WTC11 (cell line): ENCODE data around the gene NPAS2.

Experiments used
- ATF2 ChIP-seq: sonication (generic); formaldehyde crosslinking; IDR thresholded peaks from 2 replicates; pipeline ENCODE4 v1.8.1; 2022; ENCODE audit warnings: low read depth, missing genetic modification reagents, borderline replicate concordance
- CTCF ChIP-seq: fragments of 200-600 bp; IDR thresholded peaks from 2 replicates; pipeline ENCODE4 v1.8.0; 2022; ENCODE audit warnings: antibody characterized with exemption
- E2F1 ChIP-seq: sonication (generic); formaldehyde crosslinking; IDR thresholded peaks from 2 replicates; pipeline ENCODE4 v1.8.0; 2022; ENCODE audit warnings: mild to moderate bottlenecking, missing genetic modification reagents
- ETV6 ChIP-seq: sonication (generic); formaldehyde crosslinking; IDR thresholded peaks from 2 replicates; pipeline ENCODE4 v1.8.1; 2022; ENCODE audit warnings: mild to moderate bottlenecking, missing genetic modification reagents
- MYBL2 ChIP-seq: sonication (generic); formaldehyde crosslinking; IDR thresholded peaks from 2 replicates; pipeline ENCODE4 v1.8.1; 2023; ENCODE audit warnings: mild to moderate bottlenecking, moderate library complexity, missing genetic modification reagents
- NR1H2 ChIP-seq: sonication (generic); formaldehyde crosslinking; IDR thresholded peaks from 2 replicates; pipeline ENCODE4 v1.9.0; 2021; ENCODE audit warnings: mild to moderate bottlenecking, moderate library complexity, missing genetic modification reagents
- SMAD4 ChIP-seq: sonication (generic); formaldehyde crosslinking; IDR thresholded peaks from 2 replicates; pipeline ENCODE4 v1.8.0; 2022; ENCODE audit warnings: mild to moderate bottlenecking, missing genetic modification reagents
- TCF7 ChIP-seq: sonication (generic); formaldehyde crosslinking; IDR thresholded peaks from 2 replicates; pipeline ENCODE4 v1.8.0; 2022; ENCODE audit warnings: mild to moderate bottlenecking, low read depth, missing genetic modification reagents, moderate library complexity
- USF2 ChIP-seq: sonication (generic); formaldehyde crosslinking; IDR thresholded peaks from 2 replicates; pipeline ENCODE4 v1.8.1; 2023; ENCODE audit warnings: mild to moderate bottlenecking, missing genetic modification reagents, moderate library complexity
- ZNF121 ChIP-seq: sonication (generic); formaldehyde crosslinking; IDR thresholded peaks from 2 replicates; pipeline ENCODE4 v1.8.0; 2023; ENCODE audit warnings: missing genetic modification reagents
- TF ChIP-seq, protein P1 (sequence below): sonication (generic); formaldehyde crosslinking; conservative IDR thresholded peaks from 2 replicates; pipeline ENCODE4 v1.8.1; 2022; ENCODE audit warnings: mild to moderate bottlenecking, missing genetic modification reagents
- TF ChIP-seq, protein P2 (sequence below): sonication (generic); formaldehyde crosslinking; IDR thresholded peaks from 2 replicates; pipeline ENCODE4 v1.8.0; 2023; ENCODE audit warnings: missing genetic modification reagents
- TF ChIP-seq, protein P3 (sequence below): sonication (generic); formaldehyde crosslinking; IDR thresholded peaks from 2 replicates; pipeline ENCODE4 v1.8.0; 2022; ENCODE audit warnings: mild to moderate bottlenecking, missing genetic modification reagents
- TF ChIP-seq, protein P4 (sequence below): sonication (generic); formaldehyde crosslinking; IDR thresholded peaks from 2 replicates; pipeline ENCODE4 v1.8.0; 2023; ENCODE audit warnings: mild to moderate bottlenecking, missing genetic modification reagents

GRCh38 chr2:100842241-100842922, 22.4 kb downstream of the NPAS2 start:
- TF ChIP-seq CTCF (no peak), ATF2 (CRISPR knock-in tag) (no peak), MYBL2 (CRISPR knock-in tag) (no peak), USF2 (CRISPR knock-in tag) (no peak), TCF7 (CRISPR knock-in tag) (no peak), SMAD4 (no peak), ZNF121 (no peak), NR1H2 (no peak), E2F1 (no peak), ETV6 (no peak)
- TF ChIP-seq, protein P1, sequence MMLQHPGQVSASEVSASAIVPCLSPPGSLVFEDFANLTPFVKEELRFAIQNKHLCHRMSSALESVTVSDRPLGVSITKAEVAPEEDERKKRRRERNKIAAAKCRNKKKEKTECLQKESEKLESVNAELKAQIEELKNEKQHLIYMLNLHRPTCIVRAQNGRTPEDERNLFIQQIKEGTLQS: no peak
- TF ChIP-seq, protein P2, sequence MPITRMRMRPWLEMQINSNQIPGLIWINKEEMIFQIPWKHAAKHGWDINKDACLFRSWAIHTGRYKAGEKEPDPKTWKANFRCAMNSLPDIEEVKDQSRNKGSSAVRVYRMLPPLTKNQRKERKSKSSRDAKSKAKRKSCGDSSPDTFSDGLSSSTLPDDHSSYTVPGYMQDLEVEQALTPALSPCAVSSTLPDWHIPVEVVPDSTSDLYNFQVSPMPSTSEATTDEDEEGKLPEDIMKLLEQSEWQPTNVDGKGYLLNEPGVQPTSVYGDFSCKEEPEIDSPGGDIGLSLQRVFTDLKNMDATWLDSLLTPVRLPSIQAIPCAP (CRISPR knock-in tag): no peak
- TF ChIP-seq, protein P3, sequence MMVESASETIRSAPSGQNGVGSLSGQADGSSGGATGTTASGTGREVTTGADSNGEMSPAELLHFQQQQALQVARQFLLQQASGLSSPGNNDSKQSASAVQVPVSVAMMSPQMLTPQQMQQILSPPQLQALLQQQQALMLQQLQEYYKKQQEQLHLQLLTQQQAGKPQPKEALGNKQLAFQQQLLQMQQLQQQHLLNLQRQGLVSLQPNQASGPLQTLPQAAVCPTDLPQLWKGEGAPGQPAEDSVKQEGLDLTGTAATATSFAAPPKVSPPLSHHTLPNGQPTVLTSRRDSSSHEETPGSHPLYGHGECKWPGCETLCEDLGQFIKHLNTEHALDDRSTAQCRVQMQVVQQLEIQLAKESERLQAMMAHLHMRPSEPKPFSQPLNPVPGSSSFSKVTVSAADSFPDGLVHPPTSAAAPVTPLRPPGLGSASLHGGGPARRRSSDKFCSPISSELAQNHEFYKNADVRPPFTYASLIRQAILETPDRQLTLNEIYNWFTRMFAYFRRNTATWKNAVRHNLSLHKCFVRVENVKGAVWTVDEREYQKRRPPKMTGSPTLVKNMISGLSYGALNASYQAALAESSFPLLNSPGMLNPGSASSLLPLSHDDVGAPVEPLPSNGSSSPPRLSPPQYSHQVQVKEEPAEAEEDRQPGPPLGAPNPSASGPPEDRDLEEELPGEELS: no peak
- TF ChIP-seq, protein P4, sequence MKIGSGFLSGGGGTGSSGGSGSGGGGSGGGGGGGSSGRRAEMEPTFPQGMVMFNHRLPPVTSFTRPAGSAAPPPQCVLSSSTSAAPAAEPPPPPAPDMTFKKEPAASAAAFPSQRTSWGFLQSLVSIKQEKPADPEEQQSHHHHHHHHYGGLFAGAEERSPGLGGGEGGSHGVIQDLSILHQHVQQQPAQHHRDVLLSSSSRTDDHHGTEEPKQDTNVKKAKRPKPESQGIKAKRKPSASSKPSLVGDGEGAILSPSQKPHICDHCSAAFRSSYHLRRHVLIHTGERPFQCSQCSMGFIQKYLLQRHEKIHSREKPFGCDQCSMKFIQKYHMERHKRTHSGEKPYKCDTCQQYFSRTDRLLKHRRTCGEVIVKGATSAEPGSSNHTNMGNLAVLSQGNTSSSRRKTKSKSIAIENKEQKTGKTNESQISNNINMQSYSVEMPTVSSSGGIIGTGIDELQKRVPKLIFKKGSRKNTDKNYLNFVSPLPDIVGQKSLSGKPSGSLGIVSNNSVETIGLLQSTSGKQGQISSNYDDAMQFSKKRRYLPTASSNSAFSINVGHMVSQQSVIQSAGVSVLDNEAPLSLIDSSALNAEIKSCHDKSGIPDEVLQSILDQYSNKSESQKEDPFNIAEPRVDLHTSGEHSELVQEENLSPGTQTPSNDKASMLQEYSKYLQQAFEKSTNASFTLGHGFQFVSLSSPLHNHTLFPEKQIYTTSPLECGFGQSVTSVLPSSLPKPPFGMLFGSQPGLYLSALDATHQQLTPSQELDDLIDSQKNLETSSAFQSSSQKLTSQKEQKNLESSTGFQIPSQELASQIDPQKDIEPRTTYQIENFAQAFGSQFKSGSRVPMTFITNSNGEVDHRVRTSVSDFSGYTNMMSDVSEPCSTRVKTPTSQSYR (CRISPR knock-in tag): no peak
